OCI-LY7 (cell line): ENCODE data around the gene KNDC1.

ENCODE experiments used
- EZH2phosphoT487 ChIP-seq: fragments of 200-600 bp; sonication (generic); IDR thresholded peaks from 2 replicates; pipeline ENCODE4 v1.6.1; 2018; ENCODE audit warnings: low read depth, borderline replicate concordance, mild to moderate bottlenecking, mixed run types, antibody characterized with exemption, low read length, moderate library complexity, mixed read lengths
- TF ChIP-seq, protein P1 (sequence below): fragments of 200-600 bp; sonication (generic); conservative IDR thresholded peaks from 2 replicates; pipeline ENCODE4 v1.5.1; 2014; ENCODE audit warnings: mild to moderate bottlenecking, antibody characterized with exemption, low read length, moderate library complexity, mixed read lengths

DNA sequence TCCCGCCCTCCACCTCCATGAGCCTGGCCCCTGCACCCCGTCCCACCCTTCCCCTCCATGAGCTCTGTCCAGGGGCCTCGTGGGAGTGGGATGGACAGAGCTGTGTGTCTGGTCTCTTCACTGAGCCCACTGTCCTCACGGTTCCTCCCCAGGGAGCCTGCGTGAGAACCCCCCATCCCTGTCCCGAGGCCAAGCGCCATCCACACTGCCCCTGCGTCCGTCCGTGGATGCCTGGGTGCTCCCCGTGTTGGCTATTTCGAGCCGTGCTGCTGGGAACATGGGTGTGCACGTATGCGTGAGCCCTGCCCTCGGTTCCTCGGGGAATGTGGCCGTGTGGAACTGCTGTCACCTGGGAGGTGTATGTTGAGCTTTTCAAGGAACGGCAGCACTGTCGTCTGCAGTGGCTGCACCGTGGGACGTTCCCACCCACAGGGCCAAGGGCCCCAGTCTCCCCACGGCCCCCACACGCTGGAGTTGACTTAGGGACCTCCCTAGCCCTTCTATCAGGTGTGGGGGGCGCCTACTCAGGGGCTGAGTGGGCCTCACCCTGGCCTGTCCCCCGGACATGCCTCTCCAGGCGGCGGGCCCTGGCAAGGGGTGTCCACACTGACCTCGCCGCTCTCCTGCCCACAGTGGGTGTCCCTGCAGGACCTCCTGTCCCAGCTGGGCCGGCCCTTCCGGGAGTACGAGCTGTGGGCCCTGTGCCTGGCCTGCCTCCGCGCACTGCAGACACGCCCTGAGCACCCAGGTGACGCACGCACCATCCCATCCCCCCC lies 28.1 kb downstream of the KNDC1 start:
- TF ChIP-seq, protein P1, sequence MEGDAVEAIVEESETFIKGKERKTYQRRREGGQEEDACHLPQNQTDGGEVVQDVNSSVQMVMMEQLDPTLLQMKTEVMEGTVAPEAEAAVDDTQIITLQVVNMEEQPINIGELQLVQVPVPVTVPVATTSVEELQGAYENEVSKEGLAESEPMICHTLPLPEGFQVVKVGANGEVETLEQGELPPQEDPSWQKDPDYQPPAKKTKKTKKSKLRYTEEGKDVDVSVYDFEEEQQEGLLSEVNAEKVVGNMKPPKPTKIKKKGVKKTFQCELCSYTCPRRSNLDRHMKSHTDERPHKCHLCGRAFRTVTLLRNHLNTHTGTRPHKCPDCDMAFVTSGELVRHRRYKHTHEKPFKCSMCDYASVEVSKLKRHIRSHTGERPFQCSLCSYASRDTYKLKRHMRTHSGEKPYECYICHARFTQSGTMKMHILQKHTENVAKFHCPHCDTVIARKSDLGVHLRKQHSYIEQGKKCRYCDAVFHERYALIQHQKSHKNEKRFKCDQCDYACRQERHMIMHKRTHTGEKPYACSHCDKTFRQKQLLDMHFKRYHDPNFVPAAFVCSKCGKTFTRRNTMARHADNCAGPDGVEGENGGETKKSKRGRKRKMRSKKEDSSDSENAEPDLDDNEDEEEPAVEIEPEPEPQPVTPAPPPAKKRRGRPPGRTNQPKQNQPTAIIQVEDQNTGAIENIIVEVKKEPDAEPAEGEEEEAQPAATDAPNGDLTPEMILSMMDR: no peak
- no peak for TF ChIP-seq EZH2phosphoT487
